HG03159 (cell line): ENCODE results near the gene ELAC2.
"Not testable (repeated sequence)": the region's sequence is repeated elsewhere in the genome, so short reads cannot be mapped to it uniquely, and the experiment has no call there.

Experiments used
- ATAC-seq: cut with Tn5 transposase; IDR thresholded peaks from one replicate; pipeline ENCODE4 v1.9.1; 2021; ENCODE audit warnings: mild to moderate bottlenecking, moderate library complexity; ENCODE audit not compliant: unreplicated experiment

Gene ELAC2

GRCh38 chr17:12993631-12994030 is 24.2 kb downstream of the ELAC2 start:
- ATAC-seq = no peak

GRCh38 chr17:12992676-12993075 is 25.2 kb downstream of the ELAC2 start:
- ATAC-seq = no peak

- no peak for ATAC-seq
Measured at GRCh38 chr17:12990926-12991325, 26.9 kb downstream of the ELAC2 start.

GRCh38 chr17:12990041-12990808 is 27.6 kb downstream of the ELAC2 start:
- ATAC-seq = no peak

- ATAC-seq = no peak
Measured at GRCh38 chr17:12987120-12987519, 30.7 kb downstream of the ELAC2 start.

GRCh38 chr17:12985431-12986293 is 32.2 kb downstream of the ELAC2 start:
- no peak for ATAC-seq

GRCh38 chr17:12983991-12984884 is 33.6 kb downstream of the ELAC2 start:
- ATAC-seq = no peak

- no peak for ATAC-seq
Measured at GRCh38 chr17:12982224-12982623, 35.6 kb downstream of the ELAC2 start.

GRCh38 chr17:12979826-12980500 is 37.9 kb downstream of the ELAC2 start:
- ATAC-seq = no peak

GRCh38 chr17:12979246-12979645 is 38.6 kb downstream of the ELAC2 start:
- no peak for ATAC-seq

- ATAC-seq = not testable (repeated sequence)
Measured at GRCh38 chr17:12978787-12979186, 39.0 kb downstream of the ELAC2 start.

- ATAC-seq = no peak
Measured at GRCh38 chr17:12977008-12977751, 40.6 kb downstream of the ELAC2 start.

- ATAC-seq = no peak
Measured at GRCh38 chr17:12974005-12974531, 43.8 kb downstream of the ELAC2 start.

GRCh38 chr17:12973496-12974004 is 44.3 kb downstream of the ELAC2 start:
- no peak for ATAC-seq

- ATAC-seq = no peak
Measured at GRCh38 chr17:12967962-12968361, 49.9 kb downstream of the ELAC2 start.

- no peak for ATAC-seq
Measured at GRCh38 chr17:12966413-12966812, 51.4 kb downstream of the ELAC2 start.

GRCh38 chr17:12965988-12966387 is 51.8 kb downstream of the ELAC2 start:
- no peak for ATAC-seq

- ATAC-seq = no peak
Measured at GRCh38 chr17:12964840-12965239, 53.0 kb downstream of the ELAC2 start.

- no peak for ATAC-seq
Measured at GRCh38 chr17:12964162-12964561, 53.7 kb downstream of the ELAC2 start.
